Measurements from ENCODE around the gene NSL1.
"Not testable (repeated sequence)": the region's sequence is repeated elsewhere in the genome, so short reads cannot be mapped to it uniquely, and the experiment has no call there.

DNA sequence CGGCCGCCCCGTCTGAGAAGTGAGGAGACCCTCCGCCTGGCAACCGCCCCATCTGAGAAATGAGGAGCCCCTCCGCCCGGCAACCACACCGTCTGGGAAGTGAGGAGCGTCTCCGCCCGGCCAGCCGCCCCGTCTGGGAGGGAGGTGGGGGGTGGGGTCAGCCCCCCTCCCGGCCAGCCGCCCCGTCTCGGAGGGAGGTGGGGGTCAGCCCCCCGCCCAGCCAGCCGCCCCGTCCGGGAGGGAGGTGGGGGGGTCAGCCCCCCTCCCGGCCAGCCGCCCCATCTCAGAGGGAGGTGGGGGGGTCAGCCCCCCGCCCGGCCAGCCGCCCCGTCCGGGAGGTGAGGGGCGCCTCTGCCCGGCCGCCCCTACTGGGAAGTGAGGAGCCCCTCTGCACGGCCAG is 12.5 kb downstream of the NSL1 start:
- TF ChIP-seq, protein P1, sequence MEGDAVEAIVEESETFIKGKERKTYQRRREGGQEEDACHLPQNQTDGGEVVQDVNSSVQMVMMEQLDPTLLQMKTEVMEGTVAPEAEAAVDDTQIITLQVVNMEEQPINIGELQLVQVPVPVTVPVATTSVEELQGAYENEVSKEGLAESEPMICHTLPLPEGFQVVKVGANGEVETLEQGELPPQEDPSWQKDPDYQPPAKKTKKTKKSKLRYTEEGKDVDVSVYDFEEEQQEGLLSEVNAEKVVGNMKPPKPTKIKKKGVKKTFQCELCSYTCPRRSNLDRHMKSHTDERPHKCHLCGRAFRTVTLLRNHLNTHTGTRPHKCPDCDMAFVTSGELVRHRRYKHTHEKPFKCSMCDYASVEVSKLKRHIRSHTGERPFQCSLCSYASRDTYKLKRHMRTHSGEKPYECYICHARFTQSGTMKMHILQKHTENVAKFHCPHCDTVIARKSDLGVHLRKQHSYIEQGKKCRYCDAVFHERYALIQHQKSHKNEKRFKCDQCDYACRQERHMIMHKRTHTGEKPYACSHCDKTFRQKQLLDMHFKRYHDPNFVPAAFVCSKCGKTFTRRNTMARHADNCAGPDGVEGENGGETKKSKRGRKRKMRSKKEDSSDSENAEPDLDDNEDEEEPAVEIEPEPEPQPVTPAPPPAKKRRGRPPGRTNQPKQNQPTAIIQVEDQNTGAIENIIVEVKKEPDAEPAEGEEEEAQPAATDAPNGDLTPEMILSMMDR (IDR thresholded peaks at IDR 0.05), result not testable (repeated sequence)
- TF ChIP-seq POLR2AphosphoS5, EP300, POLR2A (IDR thresholded peaks at IDR 0.05): not testable (repeated sequence)

Measured in suprapubic skin (tissue), 4 donors.